GM19099 (cell line): ENCODE data around the gene PLXNA4.

Source experiments
- POLR2A ChIP-seq: IDR thresholded peaks from 3 replicates; pipeline ENCODE4 v1.6.1; 2011; ENCODE audit warnings: low read depth; ENCODE audit not compliant: insufficient read length; ENCODE audit errors: extremely low read depth

The PLXNA4 gene

GRCh38 chr7:132078891-132079735 lies 497.2 kb downstream of the PLXNA4 start:
- no peak for TF ChIP-seq POLR2A

- TF ChIP-seq POLR2A, result no peak
These were observed 498.1 kb downstream of the PLXNA4 start for GRCh38 chr7:132077971-132078685.

- no peak for TF ChIP-seq POLR2A
These were observed 499.8 kb downstream of the PLXNA4 start for GRCh38 chr7:132076301-132077035.

- TF ChIP-seq POLR2A, result no peak
These were observed 500.8 kb downstream of the PLXNA4 start for GRCh38 chr7:132075515-132075914.

GRCh38 chr7:132073920-132074589 lies 502.2 kb downstream of the PLXNA4 start:
- TF ChIP-seq POLR2A, result no peak
